GM18508 (cell line): ENCODE data around the gene CYP20A1.
"Not testable (repeated sequence)": the region's sequence is repeated elsewhere in the genome, so short reads cannot be mapped to it uniquely, and the experiment has no call there.

Source experiments
- ATAC-seq: cut with Tn5 transposase; IDR thresholded peaks from one replicate; pipeline ENCODE4 v1.9.1; 2021; ENCODE audit warnings: moderate number of reproducible peaks; ENCODE audit not compliant: insufficient read depth, unreplicated experiment

Gene CYP20A1

DNA sequence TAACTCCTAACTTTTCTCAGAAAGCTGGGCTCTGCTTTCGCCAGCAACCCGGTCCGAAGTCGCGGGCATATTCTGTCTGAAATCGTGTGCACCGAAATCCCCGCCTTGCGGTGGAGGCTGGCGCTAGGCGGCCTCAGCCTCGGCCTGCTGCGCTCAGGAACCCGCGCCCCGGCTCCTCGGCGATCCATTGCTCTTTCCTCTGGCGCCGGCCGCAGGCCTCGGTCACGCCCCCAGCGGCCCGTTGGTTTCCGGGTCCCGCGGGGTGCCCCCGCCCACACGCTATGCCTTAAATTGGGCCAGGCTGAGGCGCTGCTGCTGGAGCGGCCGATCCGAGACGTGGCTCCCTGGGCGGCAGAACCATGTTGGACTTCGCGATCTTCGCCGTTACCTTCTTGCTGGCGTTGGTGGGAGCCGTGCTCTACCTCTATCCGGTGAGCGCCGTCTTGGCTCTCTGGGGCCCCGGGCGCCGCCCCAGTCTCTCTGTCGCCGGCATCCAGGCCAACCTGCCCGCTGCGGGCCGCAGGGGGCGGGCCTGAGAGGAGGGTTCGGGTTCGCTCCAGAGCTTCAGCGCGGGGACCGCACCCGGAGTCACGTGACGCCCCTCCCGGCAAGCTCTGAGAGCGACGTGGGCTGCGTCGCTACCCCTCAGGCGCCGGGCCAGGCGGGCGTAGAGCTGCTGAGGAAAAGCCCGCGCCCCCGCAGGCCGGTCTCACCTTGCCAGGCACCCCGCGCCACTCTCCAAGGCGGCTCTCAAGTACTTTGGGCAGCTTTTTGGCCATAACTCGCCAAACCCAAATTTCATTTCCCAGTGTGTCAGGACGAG, at the start of gene CYP20A1:
Gene CYP20A1, plus strand, starts transcription at position 315 of the 823 bp plus-strand sequence. Its CDS starts 45 bp downstream, at position 360.
- peak; percentile 71 for ATAC-seq

DNA sequence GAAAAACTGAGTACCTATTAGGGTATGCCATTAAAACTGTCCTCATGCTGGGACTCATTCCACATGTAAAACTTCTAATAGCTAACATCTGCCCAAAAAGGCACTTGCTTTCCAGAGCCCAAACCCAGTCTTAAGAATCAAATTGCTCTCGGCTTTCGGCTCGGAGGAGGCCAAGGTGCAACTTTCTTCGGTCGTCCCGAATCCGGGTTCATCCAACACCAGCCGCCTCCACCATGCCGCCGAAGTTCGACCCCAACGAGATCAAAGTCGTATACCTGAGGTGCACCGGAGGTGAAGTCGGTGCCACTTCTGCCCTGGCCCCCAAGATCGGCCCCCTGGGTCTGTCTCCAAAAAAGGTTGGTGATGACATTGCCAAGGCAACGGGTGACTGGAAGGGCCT, 48.3 kb upstream of the CYP20A1 start:
- ATAC-seq = not testable (repeated sequence)

- not testable (repeated sequence) for ATAC-seq
Measured at GRCh38 chr2:203191026-203191425, 47.8 kb upstream of the CYP20A1 start.

GRCh38 chr2:203191961-203192360, 46.9 kb upstream of the CYP20A1 start:
- ATAC-seq = no peak

GRCh38 chr2:203195331-203196036, 43.3 kb upstream of the CYP20A1 start:
- no peak for ATAC-seq

DNA sequence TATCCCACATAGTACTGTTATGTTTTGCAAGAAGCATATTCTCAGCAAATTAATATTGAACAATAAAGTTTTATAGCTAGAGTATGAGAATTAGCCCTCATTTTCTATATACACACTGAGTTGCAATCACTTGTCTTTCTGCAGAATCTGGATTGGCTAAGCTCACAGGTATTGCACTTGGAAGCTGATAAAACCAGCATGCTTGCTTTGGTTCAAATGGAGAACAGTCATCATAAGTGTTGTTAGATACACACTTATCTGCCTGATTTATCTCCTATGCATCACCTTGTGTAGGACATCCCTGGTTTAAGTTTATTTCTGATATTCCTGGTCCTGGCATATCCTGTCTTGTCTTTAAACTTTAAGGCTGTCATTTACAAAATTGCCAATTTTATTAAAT, 38.0 kb upstream of the CYP20A1 start:
- ATAC-seq = no peak

- no peak for ATAC-seq
Measured at GRCh38 chr2:203201426-203201825, 37.4 kb upstream of the CYP20A1 start.

- no peak for ATAC-seq
Measured at GRCh38 chr2:203209538-203209937, 29.3 kb upstream of the CYP20A1 start.

GRCh38 chr2:203225423-203226039, 13.3 kb upstream of the CYP20A1 start:
- no peak for ATAC-seq

DNA sequence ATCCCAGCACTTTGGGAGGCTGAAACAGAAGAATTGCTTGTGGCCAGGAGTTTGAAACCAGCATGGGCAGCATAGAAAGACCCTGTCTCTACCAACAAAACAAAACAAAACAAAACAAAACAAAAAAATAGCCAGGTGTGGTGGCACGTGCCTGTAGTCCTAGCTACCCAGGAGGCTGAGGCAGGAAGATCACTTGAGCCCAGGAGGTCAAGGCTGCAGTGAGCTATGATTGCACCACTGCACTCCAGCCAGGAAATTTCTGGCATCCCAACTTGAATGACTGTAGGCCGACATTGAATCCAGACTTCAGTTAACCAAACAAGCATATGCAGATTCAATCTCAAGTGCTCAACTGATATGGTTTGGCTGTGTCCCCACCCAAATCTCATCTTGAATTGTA, 9.1 kb upstream of the CYP20A1 start:
- not testable (repeated sequence) for ATAC-seq

DNA sequence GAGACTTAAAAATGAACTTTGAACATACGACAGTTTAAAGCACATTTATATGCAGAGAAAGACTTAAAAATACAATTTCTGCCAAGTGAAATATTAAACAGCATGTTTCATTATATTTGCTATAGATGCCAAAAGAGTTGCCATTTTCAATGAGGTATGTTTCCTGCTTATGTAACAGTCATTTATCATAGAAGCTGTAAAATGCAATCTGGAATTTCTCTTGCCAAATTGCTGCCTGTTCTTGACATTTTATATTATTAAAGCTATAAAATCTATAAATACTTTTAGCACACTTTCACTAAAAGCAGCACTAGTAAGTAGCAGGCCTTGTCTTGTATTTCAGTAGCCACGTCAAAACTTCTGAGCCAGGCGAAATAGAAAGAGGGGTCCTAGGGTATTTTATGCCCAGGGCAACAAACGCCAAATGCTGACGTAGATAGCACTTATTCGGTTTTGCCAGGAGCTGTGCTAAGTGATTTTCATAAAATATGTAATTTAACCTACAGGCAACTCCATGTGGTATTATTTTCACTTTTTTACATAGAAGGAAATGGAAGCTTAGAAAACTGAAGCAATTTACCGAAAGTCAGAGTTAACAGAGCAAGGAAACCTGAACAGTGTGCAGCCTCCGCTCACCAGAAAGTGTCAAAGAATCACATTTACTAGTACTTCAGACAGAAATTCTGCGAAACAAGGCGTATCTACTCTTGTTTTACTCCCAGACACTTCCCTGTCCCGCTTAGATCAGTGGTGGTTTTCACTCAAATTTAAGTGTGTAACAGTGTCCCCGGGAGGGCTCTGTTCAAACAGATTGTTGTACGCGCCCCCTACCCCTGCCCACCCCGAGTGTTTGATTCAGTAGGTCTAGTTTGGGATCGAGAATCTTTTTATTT, 1.2 kb upstream of the CYP20A1 start:
- ATAC-seq = no peak

DNA sequence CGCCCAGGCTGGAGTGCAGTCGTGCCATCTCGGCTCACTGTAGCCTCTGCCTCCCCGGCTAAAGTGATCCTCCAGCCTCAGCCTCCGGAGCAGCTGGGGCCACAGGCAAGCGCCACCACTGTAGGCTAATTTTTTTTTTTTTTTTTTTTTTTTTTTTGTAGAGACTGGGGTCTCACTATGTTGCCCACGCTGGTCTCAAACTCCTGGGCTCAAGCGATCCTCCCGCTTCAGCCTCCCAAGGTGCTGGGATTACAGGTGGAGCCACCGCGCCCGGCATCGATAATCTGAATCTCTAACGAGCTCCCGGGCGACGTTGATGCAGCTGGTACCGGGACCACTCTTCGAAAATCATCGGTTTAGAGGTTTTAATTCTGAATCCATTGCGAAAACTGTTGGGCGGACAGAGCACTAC, 520 bp upstream of the CYP20A1 start:
- ATAC-seq = no peak

DNA sequence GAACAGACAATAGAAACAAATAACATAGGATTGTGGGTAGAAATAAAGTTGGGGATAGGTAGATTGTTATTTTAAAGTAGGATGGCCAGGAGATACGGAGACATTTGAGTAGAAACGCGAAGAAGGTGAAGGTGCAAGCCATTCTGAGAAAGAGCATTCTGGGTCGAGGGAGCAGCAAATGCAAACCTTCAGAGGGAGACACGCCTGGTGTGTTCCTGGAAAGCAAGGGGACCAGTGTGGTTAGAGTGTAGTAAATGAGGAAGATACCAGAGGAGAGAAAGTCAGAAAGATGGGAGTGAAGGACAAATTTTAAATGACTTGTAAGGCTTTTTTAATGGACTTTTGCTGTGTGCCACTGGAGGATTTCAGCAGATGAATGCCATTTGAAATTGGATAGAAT, 1.7 kb downstream of the CYP20A1 start:
- ATAC-seq = no peak

DNA sequence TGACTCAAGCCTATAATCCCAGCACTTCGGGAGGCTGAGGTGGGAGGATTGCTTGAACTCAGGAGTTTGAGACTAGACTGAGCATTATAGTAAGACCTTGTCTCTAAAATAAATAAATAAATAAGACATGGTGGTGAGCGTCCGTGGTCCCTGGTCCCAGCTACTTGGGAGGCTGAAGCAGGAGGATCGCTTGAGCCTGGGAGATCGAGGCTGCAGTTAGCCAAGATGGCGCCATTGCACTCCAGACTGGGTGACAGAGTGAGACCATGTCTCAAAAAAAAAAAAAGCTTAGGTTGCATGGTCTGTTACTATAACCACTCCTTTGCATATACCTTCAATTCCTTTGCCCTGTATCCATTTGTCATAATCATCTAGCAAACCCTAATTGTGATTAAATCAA, 3.7 kb downstream of the CYP20A1 start:
- no peak for ATAC-seq

DNA sequence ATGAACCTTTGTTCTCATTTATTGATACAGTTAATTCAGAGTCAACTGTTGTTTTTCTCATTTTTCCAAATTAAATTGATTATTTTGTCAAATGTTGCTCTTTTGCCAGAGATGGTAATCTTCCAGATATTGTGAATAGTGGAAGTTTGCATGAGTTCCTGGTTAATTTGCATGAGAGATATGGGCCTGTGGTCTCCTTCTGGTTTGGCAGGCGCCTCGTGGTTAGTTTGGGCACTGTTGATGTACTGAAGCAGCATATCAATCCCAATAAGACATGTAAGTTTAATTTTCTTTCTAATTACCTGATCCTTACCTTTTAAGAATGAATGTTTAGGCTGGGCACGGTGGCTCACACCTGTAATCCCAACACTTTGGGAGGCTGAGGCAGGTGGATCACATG, 7.8 kb downstream of the CYP20A1 start:
- ATAC-seq = no peak

DNA sequence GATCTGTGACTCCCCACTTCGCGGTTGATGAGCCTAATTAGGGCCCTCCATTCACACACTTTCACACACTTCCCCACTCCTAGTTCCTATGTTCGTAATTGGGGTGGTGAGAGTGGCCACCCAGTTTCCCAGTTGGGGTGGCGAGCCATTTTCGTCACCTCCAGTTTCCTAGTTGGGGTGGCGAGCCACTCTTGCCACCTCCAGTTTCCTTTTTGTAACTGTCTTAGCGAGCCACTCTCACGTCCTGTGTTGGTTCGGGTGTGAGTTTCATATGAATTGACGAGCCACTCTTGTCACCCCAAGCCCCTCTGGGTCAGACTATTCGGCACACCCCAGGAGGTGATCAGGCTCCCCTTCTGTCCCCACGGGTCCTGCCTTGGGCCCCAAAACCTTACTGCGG, 14.0 kb downstream of the CYP20A1 start:
- no peak for ATAC-seq

- not testable (repeated sequence) for ATAC-seq
Measured at GRCh38 chr2:203253422-203254095, 14.7 kb downstream of the CYP20A1 start.

- no peak for ATAC-seq
Measured at GRCh38 chr2:203261326-203262159, 22.7 kb downstream of the CYP20A1 start.

- ATAC-seq = no peak
Measured at GRCh38 chr2:203279288-203279687, 40.5 kb downstream of the CYP20A1 start.
